Endothelial cell of umbilical vein (primary cell): ENCODE measurements around the gene C19orf67.

Experiments used
- EZH2 ChIP-seq: IDR thresholded peaks from 2 replicates; pipeline ENCODE4 v1.6.1; 2012; ENCODE audit warnings: borderline replicate concordance, low read depth, mild to moderate bottlenecking, moderate library complexity, low read length, inconsistent platforms; ENCODE audit not compliant: severe bottlenecking
- GATA2 ChIP-seq: IDR thresholded peaks from 2 replicates; pipeline ENCODE4 v1.7.0; 2011; ENCODE audit warnings: low read depth, mild to moderate bottlenecking, moderate library complexity, mixed read lengths, low read length; ENCODE audit not compliant: insufficient read length, insufficient read depth
- JUN ChIP-seq: IDR thresholded peaks from 2 replicates; pipeline ENCODE4 v1.6.1; 2011; ENCODE audit warnings: borderline replicate concordance, low read depth; ENCODE audit not compliant: insufficient read length, insufficient read depth
- POLR2A ChIP-seq: IDR thresholded peaks from 2 replicates; pipeline ENCODE4 v1.6.1; 2012; ENCODE audit warnings: low read depth, mild to moderate bottlenecking, control low read depth, low read length
- POLR2AphosphoS5 ChIP-seq: IDR thresholded peaks from 2 replicates; pipeline ENCODE4 v1.6.1; 2012; ENCODE audit warnings: low read depth, mild to moderate bottlenecking, control low read depth, low read length, moderate library complexity; ENCODE audit not compliant: insufficient read depth
- TF ChIP-seq, protein P1 (sequence below): IDR thresholded peaks from 2 replicates; pipeline ENCODE4 v1.6.1; 2011; ENCODE audit not compliant: insufficient read depth, insufficient read length
- TF ChIP-seq, protein P2 (sequence below), 2 donors: IDR thresholded peaks; 1 replicate in 1 of 2; 2 replicates in 1 of 2; pipeline ENCODE4 v1.5.1; 2011; ENCODE audit warnings: low read length in 2 of 2, mild to moderate bottlenecking in 2 of 2, moderate library complexity in 2 of 2, control low read depth in 1 of 2, inconsistent platforms in 1 of 2, low read depth in 1 of 2; ENCODE audit not compliant: insufficient read depth in 1 of 2; ENCODE audit errors: extremely low read depth in 1 of 2

DNA sequence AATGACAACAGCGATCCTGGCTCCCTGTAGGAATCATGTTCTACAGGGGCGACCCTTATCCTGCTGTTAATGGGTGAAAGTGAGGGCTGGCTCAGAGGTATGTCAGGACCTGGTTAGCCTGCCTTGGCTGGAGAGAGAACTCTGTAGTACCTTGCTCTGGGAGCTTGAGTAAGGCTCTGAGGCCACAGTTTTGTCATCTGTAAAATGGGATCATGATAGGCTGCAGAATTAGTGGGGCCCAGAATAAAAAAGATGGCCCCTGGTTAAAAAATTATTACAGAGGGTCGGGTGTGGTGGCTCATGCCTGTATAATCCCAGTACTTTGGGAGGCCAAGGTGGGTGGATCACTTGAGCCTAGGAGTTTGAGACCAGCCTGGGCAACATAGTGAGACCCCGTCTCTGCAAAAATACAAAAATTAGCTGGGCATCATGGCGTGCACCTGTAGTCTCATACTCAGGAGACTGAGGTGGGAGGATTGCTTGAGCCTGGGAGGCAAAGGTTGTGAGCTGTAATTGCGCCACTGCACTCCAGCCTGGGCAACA is 15.5 kb upstream of the C19orf67 start:
- TF ChIP-seq POLR2AphosphoS5 (no peak), POLR2A (no peak), EZH2 (no peak), GATA2 (no peak), JUN (no peak)
- TF ChIP-seq, protein P1, sequence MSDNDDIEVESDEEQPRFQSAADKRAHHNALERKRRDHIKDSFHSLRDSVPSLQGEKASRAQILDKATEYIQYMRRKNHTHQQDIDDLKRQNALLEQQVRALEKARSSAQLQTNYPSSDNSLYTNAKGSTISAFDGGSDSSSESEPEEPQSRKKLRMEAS, result no peak
- TF ChIP-seq, protein P2, sequence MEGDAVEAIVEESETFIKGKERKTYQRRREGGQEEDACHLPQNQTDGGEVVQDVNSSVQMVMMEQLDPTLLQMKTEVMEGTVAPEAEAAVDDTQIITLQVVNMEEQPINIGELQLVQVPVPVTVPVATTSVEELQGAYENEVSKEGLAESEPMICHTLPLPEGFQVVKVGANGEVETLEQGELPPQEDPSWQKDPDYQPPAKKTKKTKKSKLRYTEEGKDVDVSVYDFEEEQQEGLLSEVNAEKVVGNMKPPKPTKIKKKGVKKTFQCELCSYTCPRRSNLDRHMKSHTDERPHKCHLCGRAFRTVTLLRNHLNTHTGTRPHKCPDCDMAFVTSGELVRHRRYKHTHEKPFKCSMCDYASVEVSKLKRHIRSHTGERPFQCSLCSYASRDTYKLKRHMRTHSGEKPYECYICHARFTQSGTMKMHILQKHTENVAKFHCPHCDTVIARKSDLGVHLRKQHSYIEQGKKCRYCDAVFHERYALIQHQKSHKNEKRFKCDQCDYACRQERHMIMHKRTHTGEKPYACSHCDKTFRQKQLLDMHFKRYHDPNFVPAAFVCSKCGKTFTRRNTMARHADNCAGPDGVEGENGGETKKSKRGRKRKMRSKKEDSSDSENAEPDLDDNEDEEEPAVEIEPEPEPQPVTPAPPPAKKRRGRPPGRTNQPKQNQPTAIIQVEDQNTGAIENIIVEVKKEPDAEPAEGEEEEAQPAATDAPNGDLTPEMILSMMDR (IDR thresholded peaks at IDR 0.05; ENCODE audit: extremely low read depth in 1 of 2, insufficient read depth in 1 of 2, low read depth in 1 of 2, low read length in 2 of 2), result no peak
